ENCODE measurements around the gene RETREG3. TPM values are rescaled to one million over a fixed set of nuclear protein-coding genes. Genes with fewer than 3 reads are reported as not detected.
A peak's percentile ranks its signal among the peaks of the same experiment; 100 is the strongest.

The RETREG3 gene
- total and polyA plus RNA-seq, 7 donors = 13.9 to 43.2 (median 35.0) TPM

GRCh38 chr17:42537826-42538451, 71.2 kb downstream of the RETREG3 start:
- H3K27me3 ChIP-seq (ENCODE audit: insufficient read depth in 3 of 3, low read length in 2 of 3) = no peaks in the 10 kb centered on the region
- H3K9me3 ChIP-seq = no peaks in the 10 kb centered on the region
- ATAC-seq (no peak), DNase-seq (peak in 1 of 2 donors; percentile 49)
- WGBS, 3 donors = 91 to 98% (median 96%) methylated on average over 5 of the region's 5 CpGs
- peak overlapping the region; percentile 92 for H3K27ac ChIP-seq
- H3K4me3 ChIP-seq = peak overlapping the region; percentile 74
- H3K36me3 ChIP-seq (ENCODE audit: insufficient read depth in 1 of 2, low read depth in 1 of 2) = peaks cover 0 to 49% of the 10 kb centered on the region in 2 donors
- intact Hi-C loops (cut with DNase I) = no loop called here
- TF ChIP-seq CTCF (IDR thresholded peaks at IDR 0.05) = no peak
- peaks cover 23% of the 10 kb centered on the region for H3K4me1 ChIP-seq

GRCh38 chr17:42537156-42537805, 71.9 kb downstream of the RETREG3 start:
- WGBS, 3 donors = 50 to 75% (median 56%) methylated on average over 30 of the region's 31 CpGs
- peak in 1 of 2 donors; percentile 61 for DNase-seq
- intact Hi-C loops (cut with DNase I) = no loop called here
- peak overlapping the region; percentile 92 for H3K27ac ChIP-seq
- peak in 2 of 4 donors; percentile 1 for ATAC-seq
- no peak for TF ChIP-seq CTCF (IDR thresholded peaks at IDR 0.05)
- no peaks in the 10 kb centered on the region for H3K27me3 ChIP-seq (ENCODE audit: insufficient read depth in 3 of 3, low read length in 2 of 3)
- no peaks in the 10 kb centered on the region for H3K9me3 ChIP-seq
- peaks cover 25% of the 10 kb centered on the region for H3K4me1 ChIP-seq
- H3K36me3 ChIP-seq (ENCODE audit: insufficient read depth in 1 of 2, low read depth in 1 of 2) = peaks cover 0 to 42% of the 10 kb centered on the region in 2 donors
- H3K4me3 ChIP-seq = peak overlapping the region; percentile 74

- DNase-seq = peak; percentile 89 to 95
- H3K36me3 ChIP-seq (ENCODE audit: insufficient read depth in 1 of 2, low read depth in 1 of 2) = peaks cover 0 to 35% of the 10 kb centered on the region in 2 donors
- no peaks in the 10 kb centered on the region for H3K27me3 ChIP-seq (ENCODE audit: insufficient read depth in 3 of 3, low read length in 2 of 3)
- peak overlapping the region; percentile 74 for H3K4me3 ChIP-seq
- peak; percentile 78 to 85 (median 82) for ATAC-seq
- peaks cover 27% of the 10 kb centered on the region for H3K4me1 ChIP-seq
- no peaks in the 10 kb centered on the region for H3K9me3 ChIP-seq
- intact Hi-C loops (cut with DNase I) = no loop called here
- peak overlapping the region; percentile 92 for H3K27ac ChIP-seq
- peak; percentile 7 for TF ChIP-seq CTCF (IDR thresholded peaks at IDR 0.05)
- WGBS, 3 donors = 0 to 1% (median 0%) methylated on average over 41 to 65 of the region's 65 CpGs
Observed at GRCh38 chr17:42536372-42537155, 72.6 kb downstream of the RETREG3 start.

GRCh38 chr17:42536048-42536371, 73.2 kb downstream of the RETREG3 start, which contains the start of gene NAGLU:
Gene NAGLU, plus strand, starts transcription at chr17:42536241. Its CDS starts 32 bp downstream, at chr17:42536273.
- ATAC-seq = peak; percentile 81 to 84 (median 82)
- peaks cover 0 to 30% of the 10 kb centered on the region in 2 donors for H3K36me3 ChIP-seq (ENCODE audit: insufficient read depth in 1 of 2, low read depth in 1 of 2)
- intact Hi-C loops (cut with DNase I) = no loop called here
- no peak for TF ChIP-seq CTCF (IDR thresholded peaks at IDR 0.05)
- H3K4me3 ChIP-seq = peak within 1 kb of the TSS; percentile 74
- H3K9me3 ChIP-seq = no peaks in the 10 kb centered on the region
- peak; percentile 98 to 99 for DNase-seq
- H3K4me1 ChIP-seq = peaks cover 28% of the 10 kb centered on the region
- peak within 1 kb of the TSS; percentile 92 for H3K27ac ChIP-seq
- H3K27me3 ChIP-seq (ENCODE audit: insufficient read depth in 3 of 3, low read length in 2 of 3) = no peaks in the 10 kb centered on the region
- WGBS, 3 donors = 0% methylated on average over 20 to 40 of the region's 40 CpGs

Measured in psoas muscle (tissue), 8 donors.